Spleen (tissue), 7 donors: ENCODE measurements around the gene ADCY6.

Experiments
- CTCF ChIP-seq, 11 experiments: fragments of 200-600 bp in 7 of 11; fragments of 450-650 bp in 4 of 11; sonication (generic) in 4 of 11; IDR thresholded peaks in 8 of 11; conservative IDR thresholded peaks in 3 of 11; 1 replicate in 7 of 11; 2 replicates in 4 of 11; pipeline versions ENCODE4 v1.4.0 to v1.8.0; 2016 to 2021; ENCODE audit warnings: antibody characterized with exemption in 11 of 11, inconsistent platforms in 4 of 11, mild to moderate bottlenecking in 1 of 11
- POLR2A ChIP-seq, 3 donors: fragments of 450-650 bp; IDR thresholded peaks; one replicate each; pipeline ENCODE4 v1.5.1; 2017; ENCODE audit warnings: antibody characterized with exemption in 3 of 3, mild to moderate bottlenecking in 1 of 3
- donor health status: DM: no; HTN: no; CAD: no; lungs with moderate emphysema.
- donor health status: DM: no; HTN: no; CAD: no.
- donor health status: DM: no; HTN: no; CAD: no.

GRCh38 chr12:48827513-48828096, 38.7 kb upstream of the ADCY6 start:
- no peak for TF ChIP-seq POLR2A (IDR thresholded peaks at IDR 0.05)
- TF ChIP-seq CTCF (IDR thresholded peaks at IDR 0.05 in 8 of 11, conservative IDR thresholded peaks at IDR 0.05 in 3 of 11) = no peak
